Stimulated activated CD4-positive, alpha-beta T cell treated with anti-CD3 and anti-CD28 coated beads, Interleukin-15, amount 100 ng/mL, for 48 hours (primary cell): ENCODE results near the gene HAND2.

Experiments
- DNase-seq, 2 donors: peaks; one replicate each; pipeline ENCODE4 v3.0.0-alpha.2; 2020; ENCODE audit warnings: low read depth in 2 of 2

Gene HAND2

GRCh38 chr4:173503330-173504180, 26.5 kb downstream of the HAND2 start:
- DNase-seq, result no peak

- DNase-seq, result no peak
These were observed 27.7 kb downstream of the HAND2 start for GRCh38 chr4:173502282-173502681.

DNA sequence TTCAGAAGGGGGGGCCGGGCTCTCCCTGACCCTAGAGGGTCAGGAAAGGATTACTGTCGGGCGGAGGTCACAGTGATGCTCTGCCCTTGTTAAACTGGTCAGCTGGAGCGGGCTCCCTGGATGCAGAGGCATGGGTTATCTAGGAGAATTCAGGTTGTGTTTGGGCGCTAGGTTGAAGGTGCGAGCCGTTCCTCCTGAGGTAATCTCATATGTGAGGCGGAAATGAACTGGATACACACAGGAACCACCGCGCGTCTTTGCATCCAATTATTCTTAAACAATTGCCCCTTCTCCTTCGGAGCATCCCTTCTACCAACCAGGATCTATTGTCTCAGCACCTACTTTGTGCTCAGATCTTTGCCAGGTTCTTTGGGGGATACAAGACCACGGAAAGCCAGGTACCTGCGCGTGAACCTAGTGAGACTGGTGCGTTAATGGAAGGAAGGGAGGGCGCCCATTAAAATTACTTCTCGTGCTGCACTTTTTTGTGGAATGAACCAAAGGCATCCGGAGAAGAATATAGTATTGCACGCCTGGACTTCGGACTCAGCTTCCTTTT, 28.4 kb downstream of the HAND2 start:
- DNase-seq, result no peak

GRCh38 chr4:173500841-173501591, 29.0 kb downstream of the HAND2 start:
- no peak for DNase-seq

DNA sequence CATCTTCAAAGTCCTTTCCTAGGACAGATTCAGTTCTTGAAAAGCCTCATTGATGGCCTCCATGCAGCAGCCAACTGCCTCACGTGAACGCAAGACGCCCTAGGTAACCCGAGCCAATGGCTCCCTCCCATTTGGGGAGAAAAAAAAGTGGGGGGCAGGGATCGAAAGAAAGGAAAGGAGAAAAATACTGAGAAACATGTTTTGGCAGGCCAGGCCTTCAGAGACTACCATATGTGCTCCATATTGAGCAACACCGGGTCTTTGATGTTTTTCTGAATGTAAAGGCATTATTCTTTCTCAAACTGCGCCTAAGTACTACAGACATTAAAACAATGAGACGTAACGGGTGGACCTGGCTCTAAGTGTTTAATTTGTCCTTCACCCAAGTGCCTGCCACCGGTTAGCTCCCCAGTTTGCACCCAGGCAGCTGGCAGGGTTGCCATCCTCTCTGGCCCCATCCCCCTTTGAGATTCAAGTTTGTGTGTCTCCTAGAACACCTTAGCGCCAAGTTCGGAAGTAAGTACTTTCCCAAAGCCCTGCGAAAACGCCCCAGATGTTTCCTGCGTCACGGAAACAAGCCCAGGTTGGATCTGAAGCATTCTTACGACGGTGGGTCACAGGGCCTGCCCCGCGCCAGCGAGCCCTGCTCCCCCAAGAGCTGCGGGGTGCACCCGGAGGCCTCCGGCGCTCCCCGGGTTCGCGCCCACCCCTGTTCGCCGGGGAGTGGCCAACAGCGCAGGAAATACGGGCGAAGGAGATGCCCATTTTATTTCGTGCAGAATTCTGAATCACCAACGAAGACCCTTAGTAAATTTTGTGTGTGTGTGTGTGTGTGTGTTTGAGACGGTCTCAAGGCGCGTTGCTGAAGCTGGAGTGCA, 30.1 kb downstream of the HAND2 start:
- DNase-seq, result no peak

GRCh38 chr4:173498771-173499170, 31.3 kb downstream of the HAND2 start:
- DNase-seq, result no peak

GRCh38 chr4:173498023-173498422, 32.0 kb downstream of the HAND2 start:
- no peak for DNase-seq

DNA sequence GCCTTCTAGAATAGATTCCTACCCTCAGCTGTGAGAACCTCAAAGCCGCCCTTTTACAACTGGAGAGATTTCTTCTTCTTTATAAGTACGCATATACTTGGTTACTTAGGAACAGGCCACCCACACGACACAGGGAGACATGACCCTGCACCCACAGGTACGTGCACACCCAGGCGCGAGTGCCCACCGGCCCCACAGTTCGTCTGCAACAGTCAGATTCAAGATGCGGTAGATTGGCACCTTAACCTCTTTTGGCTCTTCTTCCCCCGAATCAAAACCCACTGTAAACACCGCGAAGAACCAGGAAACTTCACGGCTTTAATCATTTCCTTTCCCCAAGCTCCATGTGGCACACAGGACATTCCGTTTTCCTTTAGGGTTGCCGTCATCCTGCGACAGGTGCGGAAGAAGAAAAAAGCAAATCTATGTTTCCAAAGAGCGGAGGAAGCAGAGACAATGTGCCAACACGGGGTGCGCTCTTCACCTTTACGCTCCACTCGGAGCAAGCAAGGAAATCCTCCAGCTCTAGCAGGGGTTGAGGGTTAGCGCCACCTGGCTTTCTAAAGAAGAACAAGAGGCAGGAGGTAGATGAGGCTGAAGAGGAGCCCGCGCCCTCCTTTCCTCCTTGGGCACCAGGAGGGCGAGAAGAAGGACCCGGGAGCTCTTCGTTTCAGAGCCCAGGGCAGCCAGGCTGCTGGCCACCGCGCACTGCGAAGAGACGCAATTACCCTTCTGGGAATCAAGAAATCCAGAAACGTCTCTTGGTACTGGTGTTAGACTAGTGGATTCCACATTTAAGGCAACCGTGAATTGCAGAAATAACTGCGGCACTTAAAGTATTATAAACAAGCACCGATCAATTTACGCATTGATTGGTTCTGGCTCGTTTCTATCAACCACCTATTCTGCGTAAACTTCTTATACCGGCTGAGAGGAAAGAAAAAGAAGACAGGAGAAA, 35.7 kb downstream of the HAND2 start:
- peak; percentile 36 to 48 for DNase-seq

GRCh38 chr4:173493041-173493440, 37.0 kb downstream of the HAND2 start:
- no peak for DNase-seq

GRCh38 chr4:173492315-173492714, 37.7 kb downstream of the HAND2 start:
- no peak for DNase-seq

GRCh38 chr4:173490817-173491528, 39.1 kb downstream of the HAND2 start:
- DNase-seq, result no peak

GRCh38 chr4:173490256-173490655, 39.8 kb downstream of the HAND2 start:
- no peak for DNase-seq

- no peak for DNase-seq
These were observed 40.5 kb downstream of the HAND2 start for GRCh38 chr4:173489514-173489913.

DNA sequence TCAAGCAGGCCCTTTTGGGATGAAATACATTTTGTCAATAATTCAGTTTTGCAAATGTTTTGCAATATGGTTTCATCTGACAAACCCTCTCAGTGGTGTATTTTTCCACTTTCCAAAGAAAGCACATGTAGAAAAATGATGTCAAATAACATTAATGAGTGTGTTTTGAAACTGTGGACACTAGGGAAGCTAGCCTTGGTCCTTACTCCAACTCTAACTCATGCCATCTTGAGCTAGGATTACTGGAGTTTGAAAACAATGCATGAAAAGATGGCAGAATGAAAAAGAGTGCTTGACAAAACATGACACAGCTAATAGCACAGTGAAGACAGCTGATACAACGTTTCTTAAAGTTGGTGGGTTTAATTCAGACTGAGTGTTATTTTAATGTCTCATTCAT, 41.4 kb downstream of the HAND2 start:
- no peak for DNase-seq

GRCh38 chr4:173488074-173488473, 42.0 kb downstream of the HAND2 start:
- DNase-seq, result no peak

DNA sequence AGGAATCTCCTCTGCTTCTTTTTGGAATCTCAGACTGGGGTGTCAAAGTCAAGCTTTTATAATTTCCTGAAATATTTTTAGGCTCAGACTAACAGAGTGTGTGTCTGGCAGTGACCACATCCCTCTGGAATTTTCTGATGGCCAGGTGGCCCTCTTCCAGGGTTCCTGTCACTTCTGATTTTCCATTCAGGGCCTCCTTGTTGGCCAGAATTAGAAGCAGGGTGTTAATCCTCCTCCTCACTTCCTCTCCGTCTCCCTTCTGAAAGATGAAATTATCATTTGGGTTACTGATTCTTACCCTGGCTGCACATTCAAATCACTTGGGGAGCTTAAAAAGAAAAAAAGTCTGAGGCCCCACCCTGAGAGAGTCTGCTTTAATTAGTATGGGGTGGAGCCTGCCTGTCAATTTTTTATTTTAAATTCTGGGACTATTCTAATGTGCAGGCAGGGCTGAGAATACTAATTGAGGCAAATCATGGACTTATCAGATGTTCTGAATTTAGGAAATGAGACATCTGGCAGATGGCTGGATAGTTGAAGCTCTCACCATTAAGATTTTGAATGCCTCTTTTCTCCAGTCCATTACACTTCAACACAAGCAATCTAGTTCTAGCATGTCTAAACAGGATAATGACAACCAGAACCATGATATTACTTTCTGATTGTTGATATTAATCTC, 43.2 kb downstream of the HAND2 start:
- no peak for DNase-seq

DNA sequence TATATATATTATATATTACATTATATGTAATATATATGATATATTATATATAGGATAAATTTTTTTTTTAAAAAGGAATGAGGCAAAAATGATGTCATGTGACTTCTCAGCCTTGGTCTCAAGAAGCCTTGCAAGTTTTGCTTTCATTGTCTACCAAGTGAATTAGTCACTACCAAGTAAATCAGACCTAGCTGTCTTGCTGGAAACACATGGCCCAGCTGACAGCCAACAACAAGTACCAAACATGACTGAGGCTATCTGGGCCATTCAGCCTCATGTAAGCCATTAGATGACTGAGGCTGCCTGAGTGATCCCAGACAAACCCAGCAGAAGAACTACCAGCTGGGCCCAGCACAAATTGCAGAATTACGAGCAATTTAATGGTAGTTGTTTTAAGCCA, 44.9 kb downstream of the HAND2 start:
- DNase-seq, result no peak

GRCh38 chr4:173482330-173482931, 47.6 kb downstream of the HAND2 start:
- no peak for DNase-seq

GRCh38 chr4:173478913-173479283, 51.1 kb downstream of the HAND2 start:
- DNase-seq, result no peak
